Caco-2 (cell line): ENCODE results near the gene HOXA7. TPM values are rescaled to one million over a fixed set of nuclear protein-coding genes. Genes with fewer than 3 reads are reported as not detected.
A peak's percentile ranks its signal among the peaks of the same experiment; 100 is the strongest.

Experiments used
- BruUV-seq: library from RNA; stranded (reverse); fragments of 400-500 nt; replicated peaks from 2 replicates; lab custom pipeline; 2021; lab: Mats Ljungman, UMichigan
- CTCF ChIA-PET: fragments of 300-600 bp; sonication (Branson Sonifier 250); formaldehyde crosslinking; loops from one replicate; lab custom pipeline; 2022; ENCODE audit warnings: antibody characterized with exemption; lab: Charles Lee
- POLR2A ChIA-PET: fragments of 300-600 bp; sonication (Branson Sonifier 250); formaldehyde crosslinking; loops from one replicate; lab custom pipeline; 2022; ENCODE audit warnings: antibody characterized with exemption; lab: Charles Lee
- DNase-seq, 2 experiments: peaks; one replicate each; pipeline versions ENCODE4 v3.0.0 to v3.0.0-alpha.2; 2020 to 2022
- H3K27me3 ChIP-seq: replicated peaks from 2 replicates; pipeline ENCODE4 v1.6.0; 2011; ENCODE audit warnings: low read length; ENCODE audit not compliant: control insufficient read depth, insufficient read depth
- H3K36me3 ChIP-seq: 2 replicates; pipeline ENCODE4 v1.5.1; 2011; ENCODE audit warnings: low read length; ENCODE audit not compliant: control insufficient read depth, insufficient read depth
- H3K4me1 ChIP-seq: fragments of 250-450 bp; sonication (Bioruptor Pico); 2 replicates; pipeline ENCODE4 v1.5.1; 2020; ENCODE audit warnings: mild to moderate bottlenecking
- H3K4me3 ChIP-seq: 2 replicates; pipeline ENCODE4 v1.5.1; 2011; ENCODE audit warnings: low read depth, mild to moderate bottlenecking, control low read depth, low read length
- H3K9me3 ChIP-seq: fragments of 250-450 bp; sonication (Bioruptor Pico); 2 replicates; pipeline ENCODE4 v1.5.1; 2020; ENCODE audit warnings: mild to moderate bottlenecking, moderate library complexity
- H3K27ac Mint-ChIP-seq: one replicate; pipeline ENCODE4 v1.8.0; 2022; ENCODE audit warnings: mixed read lengths; ENCODE audit not compliant: unreplicated experiment
- H3K27me3 Mint-ChIP-seq: one replicate; pipeline ENCODE4 v1.8.0; 2022; ENCODE audit warnings: mixed read lengths; ENCODE audit not compliant: insufficient read depth, unreplicated experiment
- H3K36me3 Mint-ChIP-seq: one replicate; pipeline ENCODE4 v1.8.0; 2022; ENCODE audit warnings: mild to moderate bottlenecking, mixed read lengths; ENCODE audit not compliant: insufficient read depth, unreplicated experiment
- H3K4me1 Mint-ChIP-seq: one replicate; pipeline ENCODE4 v1.8.0; 2022; ENCODE audit warnings: low read depth, mixed read lengths; ENCODE audit not compliant: unreplicated experiment
- H3K4me3 Mint-ChIP-seq: one replicate; pipeline ENCODE4 v1.8.0; 2022; ENCODE audit warnings: mild to moderate bottlenecking, moderate library complexity, mixed read lengths; ENCODE audit not compliant: unreplicated experiment
- H3K9me3 Mint-ChIP-seq: one replicate; pipeline ENCODE4 v1.8.0; 2022; ENCODE audit warnings: mixed read lengths; ENCODE audit not compliant: unreplicated experiment
- CTCF ChIP-seq, 2 experiments: fragments of 200-600 bp in 1 of 2; IDR thresholded peaks; 1 replicate in 1 of 2; 2 replicates in 1 of 2; pipeline versions ENCODE4 v1.5.1 to v1.8.0; 2011 to 2022; ENCODE audit warnings: antibody characterized with exemption in 1 of 2, control low read depth in 1 of 2, inconsistent platforms in 1 of 2, low read depth in 1 of 2, low read length in 1 of 2, mild to moderate bottlenecking in 1 of 2, moderate library complexity in 1 of 2; ENCODE audit not compliant: insufficient read depth in 1 of 2, severe bottlenecking in 1 of 2, unreplicated experiment in 1 of 2
- intact Hi-C: fragments of 100-400 bp; cut with micrococcal nuclease; formaldehyde crosslinking; loops from one replicate; pipeline ENCODE4 v1.10.0; 2022; ENCODE audit not compliant: unreplicated experiment
- total RNA-seq: library from RNA; stranded (reverse); gene quantifications from 2 replicates; pipeline ENCODE4 v1.2.3, GENCODE V29; 2022

HOXA7 gene
- total RNA-seq, 1 experiment from 2014 or later = 19.9 TPM

DNA sequence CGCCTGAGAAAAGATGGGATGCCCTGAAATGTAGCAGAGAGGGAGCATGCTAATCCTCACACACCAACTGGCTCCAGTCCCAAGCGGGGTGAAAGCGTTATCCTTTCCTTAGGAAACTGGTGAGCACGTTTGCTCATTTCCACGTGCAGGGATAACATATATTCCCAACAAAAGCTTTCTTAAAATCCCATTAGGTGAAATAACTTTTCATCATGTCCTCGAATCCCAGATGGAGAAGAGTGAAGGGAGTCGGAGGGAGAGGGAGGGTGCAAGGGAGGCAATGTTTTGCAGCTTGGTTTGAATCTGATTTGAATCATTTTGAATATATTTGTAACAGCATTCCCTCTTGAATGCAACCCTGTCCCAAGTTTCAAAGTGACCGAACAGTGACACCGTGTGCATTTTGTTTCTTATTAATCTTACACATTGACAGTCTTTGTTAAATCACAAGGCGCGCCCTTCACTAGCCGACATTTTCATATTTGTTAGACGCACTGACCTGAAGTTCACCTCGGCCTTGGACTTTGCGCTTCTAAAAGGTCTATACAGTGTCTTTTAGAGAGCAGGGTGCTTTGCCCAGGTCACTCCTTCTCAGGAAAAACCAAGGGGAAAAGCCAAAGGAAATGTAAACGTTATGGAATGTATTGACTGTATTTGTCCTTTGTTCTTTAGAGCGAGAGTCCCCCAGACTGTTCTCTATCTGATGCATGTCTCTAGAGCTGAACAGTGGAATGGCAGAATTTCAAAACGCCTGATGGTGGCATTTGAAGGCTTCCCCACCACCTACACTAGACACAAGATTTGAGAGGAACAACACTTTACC is 22.9 kb downstream of the HOXA7 start:
- no peak for TF ChIP-seq CTCF (IDR thresholded peaks at IDR 0.05; ENCODE audit: insufficient read depth in 1 of 2, low read depth in 1 of 2, low read length in 1 of 2, severe bottlenecking in 1 of 2, unreplicated experiment in 1 of 2)
- no peaks in the 10 kb centered on the region for H3K27me3 ChIP-seq
- H3K4me3 ChIP-seq = no peak overlapping the region
- Mint-ChIP-seq H3K4me1 (peaks cover 27% of the 10 kb centered on the region), H3K27ac (no peak overlapping the region), H3K27me3 (no peaks in the 10 kb centered on the region), H3K9me3 (no peaks in the 10 kb centered on the region), H3K36me3 (no peaks in the 10 kb centered on the region), H3K4me3 (no peak overlapping the region)
- no peaks in the 10 kb centered on the region for H3K36me3 ChIP-seq
- POLR2A ChIA-PET = no interaction called here
- H3K9me3 ChIP-seq = no peaks in the 10 kb centered on the region
- intact Hi-C loops = no loop called here
- CTCF ChIA-PET = interaction anchor here (0.7 to 0.8 kb wide), 2 partner anchors 27 to 48 kb away, joined by 3 read pairs; no protein-coding TSS in a partner anchor
- DNase-seq = peak in 1 of 2 experiments; percentile 22
- H3K4me1 ChIP-seq = peaks cover 29% of the 10 kb centered on the region
- BruUV-seq = no TSS peak

GRCh38 chr7:27132978-27133377 is 23.5 kb downstream of the HOXA7 start:
- POLR2A ChIA-PET = no interaction called here

GRCh38 chr7:27132214-27132613 is 24.3 kb downstream of the HOXA7 start:
- H3K4me1 ChIP-seq = peaks cover 29% of the 10 kb centered on the region
- DNase-seq = no peak
- Mint-ChIP-seq H3K4me1 (peaks cover 27% of the 10 kb centered on the region), H3K36me3 (no peaks in the 10 kb centered on the region), H3K27me3 (no peaks in the 10 kb centered on the region), H3K27ac (no peak overlapping the region), H3K9me3 (no peaks in the 10 kb centered on the region), H3K4me3 (peak overlapping the region; percentile 22)
- no peaks in the 10 kb centered on the region for H3K9me3 ChIP-seq
- BruUV-seq = no TSS peak
- no peak for TF ChIP-seq CTCF (IDR thresholded peaks at IDR 0.05; ENCODE audit: insufficient read depth in 1 of 2, low read depth in 1 of 2, low read length in 1 of 2, severe bottlenecking in 1 of 2, unreplicated experiment in 1 of 2)
- H3K36me3 ChIP-seq = no peaks in the 10 kb centered on the region
- no peaks in the 10 kb centered on the region for H3K27me3 ChIP-seq
- intact Hi-C loops = no loop called here
- H3K4me3 ChIP-seq = no peak overlapping the region
- CTCF ChIA-PET = no interaction called here
- POLR2A ChIA-PET = interaction anchor here (2.2 kb wide), 1 partner anchor 18 kb away, joined by 19 read pairs; no protein-coding TSS in a partner anchor

More at GRCh38 chr7:27132978-27133377, 23.5 kb downstream of the HOXA7 start:
- no peaks in the 10 kb centered on the region for H3K36me3 ChIP-seq
- CTCF ChIA-PET = interaction anchor here (0.8 kb wide), 1 partner anchor 28 kb away, joined by 3 read pairs; no protein-coding TSS in a partner anchor
- no peaks in the 10 kb centered on the region for H3K27me3 Mint-ChIP-seq
- H3K9me3 Mint-ChIP-seq = no peaks in the 10 kb centered on the region
- no peaks in the 10 kb centered on the region for H3K36me3 Mint-ChIP-seq
- peaks cover 29% of the 10 kb centered on the region for H3K4me1 ChIP-seq
- H3K27ac Mint-ChIP-seq = no peak overlapping the region
- H3K4me3 Mint-ChIP-seq = no peak overlapping the region
- no peak for DNase-seq
- TF ChIP-seq CTCF (IDR thresholded peaks at IDR 0.05; ENCODE audit: insufficient read depth in 1 of 2, low read depth in 1 of 2, low read length in 1 of 2, severe bottlenecking in 1 of 2, unreplicated experiment in 1 of 2) = no peak
- no peak overlapping the region for H3K4me3 ChIP-seq
- intact Hi-C loops = no loop called here
- no peaks in the 10 kb centered on the region for H3K27me3 ChIP-seq
- peaks cover 27% of the 10 kb centered on the region for H3K4me1 Mint-ChIP-seq
- H3K9me3 ChIP-seq = no peaks in the 10 kb centered on the region
- no TSS peak for BruUV-seq
